IMR-90 (cell line): Measurements from ENCODE around the gene CEP128. TPM values are rescaled to one million over a fixed set of nuclear protein-coding genes. Genes with fewer than 3 reads are reported as not detected.

Experiments used
- ATAC-seq: fragments of 200-7000 bp; cut with Tn5 transposase; 2 replicates; pipeline ENCODE4 v1.9.1; 2020; ENCODE audit warnings: low read depth, mild to moderate bottlenecking, moderate library complexity
- BruUV-seq: library from RNA; stranded (reverse); fragments of 400-500 nt; replicated peaks from 2 replicates; lab custom pipeline; 2021; lab: Mats Ljungman, UMichigan
- CTCF ChIA-PET: fragments of 300-600 bp; formaldehyde crosslinking; extraction: SDS; loops from one replicate; lab custom pipeline; 2021; ENCODE audit warnings: antibody characterized with exemption; lab: Yijun Ruan, JAX
- POLR2A ChIA-PET: fragments of 300-600 bp; sonication (Branson Sonifier 250); formaldehyde crosslinking; loops from one replicate; lab custom pipeline; 2022; ENCODE audit warnings: antibody characterized with exemption; ENCODE audit not compliant: unreplicated experiment; lab: Charles Lee
- DNase-seq: peaks from one replicate; pipeline ENCODE4 v3.0.0; 2013
- H2AFZ ChIP-seq: replicated peaks from 2 replicates; pipeline ENCODE3; 2013; ENCODE audit warnings: low read length, mild to moderate bottlenecking; ENCODE audit not compliant: poor library complexity
- H2AK5ac ChIP-seq: 2 replicates; pipeline ENCODE4 v1.6.1; 2013; ENCODE audit warnings: low read depth, low read length, inconsistent platforms
- H2AK9ac ChIP-seq: replicated peaks from 2 replicates; pipeline ENCODE3; 2013; ENCODE audit warnings: mild to moderate bottlenecking, low read depth, low read length, moderate library complexity; ENCODE audit not compliant: poor library complexity
- H2BK120ac ChIP-seq: 2 replicates; pipeline ENCODE4 v1.6.1; 2013; ENCODE audit warnings: low read depth, low read length, inconsistent platforms
- H2BK15ac ChIP-seq: 3 replicates; pipeline ENCODE4 v1.6.1; 2013; ENCODE audit warnings: low read depth, low read length, inconsistent platforms
- H2BK20ac ChIP-seq: 2 replicates; pipeline ENCODE4 v1.6.1; 2013; ENCODE audit warnings: low read depth, mild to moderate bottlenecking, inconsistent platforms, low read length, moderate library complexity
- H2BK5ac ChIP-seq: 2 replicates; pipeline ENCODE4 v1.6.1; 2013; ENCODE audit warnings: mild to moderate bottlenecking, low read depth, low read length, inconsistent platforms; ENCODE audit not compliant: poor library complexity, severe bottlenecking
- H3K14ac ChIP-seq: replicated peaks from 2 replicates; pipeline ENCODE4 v1.6.1; 2013; ENCODE audit warnings: low read depth, low read length, inconsistent platforms
- H3K18ac ChIP-seq: 2 replicates; pipeline ENCODE4 v1.6.1; 2013; ENCODE audit warnings: low read depth, low read length, control low read depth
- H3K23ac ChIP-seq: 2 replicates; pipeline ENCODE4 v1.6.1; 2013; ENCODE audit warnings: low read depth, low read length, inconsistent platforms
- H3K27ac ChIP-seq: 2 replicates; pipeline ENCODE4 v1.5.1; 2013; ENCODE audit warnings: mild to moderate bottlenecking, control low read depth, low read length; ENCODE audit not compliant: insufficient read depth
- H3K27me3 ChIP-seq: 2 replicates; pipeline ENCODE4 v1.6.1; 2013; ENCODE audit warnings: low read length; ENCODE audit not compliant: control insufficient read depth, insufficient read depth
- H3K36me3 ChIP-seq: 2 replicates; pipeline ENCODE4 v1.6.1; 2013; ENCODE audit warnings: low read length, mixed read lengths; ENCODE audit not compliant: control insufficient read depth, insufficient read depth
- H3K4ac ChIP-seq: 2 replicates; pipeline ENCODE4 v1.6.1; 2013; ENCODE audit warnings: low read depth, low read length, inconsistent platforms
- H3K4me1 ChIP-seq: 2 replicates; pipeline ENCODE4 v1.6.1; 2013; ENCODE audit warnings: low read length, mixed read lengths; ENCODE audit not compliant: control insufficient read depth, insufficient read depth
- H3K4me2 ChIP-seq: 2 replicates; pipeline ENCODE4 v1.6.1; 2013; ENCODE audit warnings: low read depth, mild to moderate bottlenecking, control low read depth, low read length, moderate library complexity
- H3K4me3 ChIP-seq: 2 replicates; pipeline ENCODE4 v1.5.1; 2013; ENCODE audit warnings: low read depth, mild to moderate bottlenecking, control low read depth, low read length, moderate library complexity; ENCODE audit not compliant: insufficient read depth
- H3K56ac ChIP-seq: 2 replicates; pipeline ENCODE4 v1.6.1; 2013; ENCODE audit warnings: low read length, inconsistent platforms; ENCODE audit not compliant: insufficient read depth; ENCODE audit errors: extremely low read depth
- H3K79me1 ChIP-seq, 2 experiments: 2 replicates each; pipeline ENCODE4 v1.6.1; 2013; ENCODE audit warnings: low read length in 2 of 2, inconsistent platforms in 1 of 2, low read depth in 1 of 2
- H3K9ac ChIP-seq: 2 replicates; pipeline ENCODE4 v1.6.1; 2013; ENCODE audit warnings: low read depth, low read length, control low read depth
- H3K9me1 ChIP-seq: 2 replicates; pipeline ENCODE4 v1.6.1; 2013; ENCODE audit warnings: low read length, inconsistent platforms; ENCODE audit not compliant: insufficient read depth
- H3K9me3 ChIP-seq: 2 replicates; pipeline ENCODE4 v1.6.1; 2013; ENCODE audit warnings: low read length; ENCODE audit not compliant: control insufficient read depth, insufficient read depth
- H4K20me1 ChIP-seq: 2 replicates; pipeline ENCODE4 v1.6.1; 2013; ENCODE audit warnings: low read length, inconsistent platforms; ENCODE audit not compliant: insufficient read depth
- H4K5ac ChIP-seq: 2 replicates; pipeline ENCODE4 v1.6.1; 2013; ENCODE audit warnings: mild to moderate bottlenecking, low read depth, low read length, control low read depth
- H4K8ac ChIP-seq, 2 experiments: 2 replicates each; pipeline ENCODE4 v1.6.1; 2013; ENCODE audit warnings: low read depth in 2 of 2, low read length in 2 of 2, control low read depth in 1 of 2, inconsistent platforms in 1 of 2
- H4K91ac ChIP-seq: 2 replicates; pipeline ENCODE4 v1.6.1; 2013; ENCODE audit warnings: low read depth, low read length, inconsistent platforms; ENCODE audit not compliant: insufficient read depth
- BHLHE40 ChIP-seq: fragments of 150-350 bp; IDR thresholded peaks from 2 replicates; pipeline ENCODE4 v1.6.1; 2016; ENCODE audit warnings: mild to moderate bottlenecking, low read depth, low read length
- CHD1 ChIP-seq: IDR thresholded peaks from 2 replicates; pipeline ENCODE4 v1.6.1; 2012; ENCODE audit warnings: low read depth, low read length, improper control_type of control experiment
- CTCF ChIP-seq: conservative IDR thresholded peaks from 2 replicates; pipeline ENCODE4 v1.5.1; 2012; ENCODE audit warnings: mild to moderate bottlenecking, low read depth, low read length, improper control_type of control experiment
- ELK1 ChIP-seq: fragments of 150-350 bp; IDR thresholded peaks from 2 replicates; pipeline ENCODE4 v1.6.1; 2016; ENCODE audit warnings: low read depth, mild to moderate bottlenecking, low read length, moderate library complexity, borderline replicate concordance
- FOS ChIP-seq: fragments of 150-350 bp; IDR thresholded peaks from 2 replicates; pipeline ENCODE4 v1.6.1; 2016; ENCODE audit warnings: low read depth, low read length
- MAFK ChIP-seq: IDR thresholded peaks from 2 replicates; pipeline ENCODE4 v1.6.1; 2012; ENCODE audit warnings: low read depth, low read length, improper control_type of control experiment
- MAZ ChIP-seq: IDR thresholded peaks from 2 replicates; pipeline ENCODE4 v1.6.1; 2012; ENCODE audit warnings: low read depth, mild to moderate bottlenecking, low read length, improper control_type of control experiment, moderate library complexity, borderline replicate concordance
- MXI1 ChIP-seq: IDR thresholded peaks from 2 replicates; pipeline ENCODE4 v1.6.1; 2012; ENCODE audit warnings: low read depth, mild to moderate bottlenecking, low read length, moderate library complexity, borderline replicate concordance
- NFE2L2 ChIP-seq: fragments of 150-350 bp; IDR thresholded peaks from 2 replicates; pipeline ENCODE4 v1.6.1; 2016; ENCODE audit warnings: low read depth, mild to moderate bottlenecking, low read length
- POLR2A ChIP-seq: IDR thresholded peaks from 2 replicates; pipeline ENCODE4 v1.6.1; 2012; ENCODE audit warnings: mild to moderate bottlenecking, low read depth, low read length
- RAD21 ChIP-seq: IDR thresholded peaks from 2 replicates; pipeline ENCODE4 v1.6.1; 2012; ENCODE audit warnings: low read length, improper control_type of control experiment
- RCOR1 ChIP-seq: IDR thresholded peaks from 2 replicates; pipeline ENCODE4 v1.6.1; 2012; ENCODE audit warnings: mild to moderate bottlenecking, low read length, improper control_type of control experiment; ENCODE audit not compliant: insufficient replicate concordance
- RFX5 ChIP-seq: IDR thresholded peaks from 2 replicates; pipeline ENCODE4 v1.8.0; 2012; ENCODE audit warnings: low read depth, mild to moderate bottlenecking, low read length, moderate library complexity
- SMC3 ChIP-seq: fragments of 150-350 bp; IDR thresholded peaks from 2 replicates; pipeline ENCODE4 v1.6.1; 2016; ENCODE audit warnings: low read depth, mild to moderate bottlenecking, antibody characterized with exemption, low read length, moderate library complexity
- USF2 ChIP-seq: fragments of 150-350 bp; IDR thresholded peaks from 2 replicates; pipeline ENCODE4 v1.6.1; 2017; ENCODE audit warnings: mild to moderate bottlenecking, antibody characterized with exemption, low read length, low read depth
- WGBS, 2 experiments: methylation state at CpG; one replicate each; pipeline versions ENCODE4 v1.1.5 to v1.1.7; 2013; ENCODE audit warnings: missing lambda C conversion rate in 2 of 2; ENCODE audit not compliant: insufficient read length in 1 of 2; ENCODE audit errors: extremely low coverage in 2 of 2; 5-methylcytosine and 5-hydroxymethylcytosine counted together
- dilution Hi-C: fragments of 300-500 bp; cut with HindIII; formaldehyde crosslinking; loops from one replicate; pipeline ENCODE4 v1.14.3; 2018; ENCODE audit warnings: low sequenced_read_pairs; ENCODE audit not compliant: unreplicated experiment
- in situ Hi-C: fragments of 300-500 bp; cut with MboI; formaldehyde crosslinking; loops from 3 replicates; pipeline ENCODE4 v1.14.3; 2019; ENCODE audit warnings: low sequenced_read_pairs, inconsistent platforms, mixed read lengths
- intact Hi-C: fragments of 100-400 bp; cut with micrococcal nuclease; formaldehyde crosslinking; loops from 2 replicates; pipeline ENCODE4 v1.10.0; 2022
- polyA plus RNA-seq, 3 experiments: library from polyadenylated mRNA; depleted of rRNA; stranded (reverse); fragments of >200 nt; gene quantifications; 2 replicates each; pipeline ENCODE4 v1.2.3, GENCODE V29; 2012; ENCODE audit warnings: low replicate concordance in 1 of 3
- total RNA-seq: library from RNA; depleted of rRNA; stranded (reverse); fragments of >200 nt; gene quantifications from 2 replicates; pipeline ENCODE4 v1.2.3, GENCODE V29; 2012

Gene CEP128
- total and polyA plus RNA-seq, 2 of the 4 experiments (the other 2 are of a cell fraction), result 1.9 to 5.7 TPM

GRCh38 chr14:80868260-80868659, 73.3 kb downstream of the CEP128 start:
- H3K14ac ChIP-seq, result no peak overlapping the region

More at GRCh38 chr14:80868260-80868659, 73.3 kb downstream of the CEP128 start:
- TF ChIP-seq POLR2A, result no peak
- no peak for TF ChIP-seq RCOR1
- TF ChIP-seq RAD21, result no peak
- TF ChIP-seq RFX5, result no peak
- no peak for TF ChIP-seq NFE2L2
- TF ChIP-seq FOS, result no peak
- TF ChIP-seq CTCF, result no peak
- no peak for TF ChIP-seq MXI1
- TF ChIP-seq MAZ, result no peak
- TF ChIP-seq CHD1, result no peak
- TF ChIP-seq MAFK, result no peak
- no peak for TF ChIP-seq SMC3
- no peak for TF ChIP-seq BHLHE40
- no peak for TF ChIP-seq ELK1
- no peak for TF ChIP-seq USF2
- Histone ChIP-seq H3K36me3 (no peaks in the 10 kb centered on the region), H3K27ac (no peak overlapping the region), H2BK120ac (no peak overlapping the region), H4K5ac (no peak overlapping the region), H3K4me1 (peaks cover 2% of the 10 kb centered on the region; the same call in 1 of the 2 replicates), H2BK15ac (no peak overlapping the region), H3K4me2 (no peak overlapping the region), H3K79me1 (no peaks in the 10 kb centered on the region; a peak in 1 of 4 replicates), H2AFZ (no peak overlapping the region), H3K9me1 (no peaks in the 10 kb centered on the region), H3K56ac (no peak overlapping the region), H4K91ac (no peak overlapping the region), H2AK9ac (no peak overlapping the region), H3K9me3 (peaks cover 9% of the 10 kb centered on the region), H3K18ac (no peak overlapping the region), H2BK20ac (no peak overlapping the region), H2BK5ac (no peak overlapping the region), H3K27me3 (no peaks in the 10 kb centered on the region), H2AK5ac (no peak overlapping the region), H3K23ac (no peak overlapping the region), H3K4me3 (no peak overlapping the region), H3K4ac (no peak overlapping the region), H4K20me1 (no peaks in the 10 kb centered on the region), H3K9ac (no peak overlapping the region), H4K8ac (no peak overlapping the region)
- WGBS, 2 experiments, result no CpG with 5 or more reads among the region's 1 CpG
- ATAC-seq (no peak), DNase-seq (no peak)
- in situ Hi-C loops (loop anchor here (25.0 kb wide), 2 partner anchors 1606 to 1906 kb away; no protein-coding TSS in a partner anchor), dilution Hi-C loops (no loop called here), intact Hi-C loops (no loop called here)
- no TSS peak for BruUV-seq
- POLR2A ChIA-PET, result interaction anchor here (0.6 kb wide), 1 partner anchor 667 kb away, joined by 4 read pairs; no protein-coding TSS in a partner anchor
- CTCF ChIA-PET, result interaction anchor here (0.6 kb wide), 1 partner anchor 1411 kb away, joined by 4 read pairs; no protein-coding TSS in a partner anchor
